ENCODE results near the gene BRF1. TPM values are rescaled to one million over a fixed set of nuclear protein-coding genes. Genes with fewer than 3 reads are reported as not detected.

BRF1 gene
- total RNA-seq, 4 donors from 2014 or later = 25.2 to 35.6 (median 30.9) TPM

DNA sequence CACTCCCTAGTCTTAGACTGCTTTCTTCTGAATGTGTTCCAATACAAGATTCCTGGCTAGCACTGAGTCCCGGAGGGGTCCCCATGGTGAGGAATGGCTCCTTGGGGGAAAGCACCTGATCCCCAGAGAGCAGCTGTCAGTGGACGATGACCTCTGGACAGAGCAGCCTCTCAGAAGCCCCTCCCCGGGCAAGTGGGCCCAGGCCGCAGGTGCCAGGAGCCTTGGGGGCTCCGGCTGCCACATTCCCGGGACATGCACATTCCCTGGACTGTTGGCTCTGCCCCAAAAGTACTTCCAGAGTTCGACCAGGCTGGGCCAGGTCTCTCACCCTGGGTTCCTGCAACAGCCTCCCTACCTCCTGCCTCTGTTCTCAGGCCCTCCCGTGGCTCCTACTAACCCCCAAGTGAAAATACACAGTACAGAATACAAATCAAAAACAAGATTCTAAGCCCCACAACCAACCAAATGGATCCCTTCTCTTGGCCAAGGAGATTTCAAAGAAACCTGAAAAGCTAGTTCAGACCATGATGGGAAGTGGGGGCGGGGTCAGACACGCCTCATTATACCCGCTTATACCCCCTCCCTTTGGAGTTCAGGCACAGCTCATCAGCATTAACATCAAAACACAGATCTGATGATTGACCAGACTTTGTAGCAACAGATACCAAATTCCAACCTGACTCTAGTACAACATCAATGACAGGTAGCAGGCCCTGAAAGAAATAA is 75.8 kb downstream of the BRF1 start:
- Histone ChIP-seq H3K36me3 (peaks cover 0 to 83% of the 10 kb centered on the region in 2 donors), H3K9me3 (no peaks in the 10 kb centered on the region), H3K4me1 (peaks cover 0 to 12% (median 0%) of the 10 kb centered on the region in 3 donors), H3K27me3 (no peaks in the 10 kb centered on the region), H3K4me3 (no peak overlapping the region), H3K27ac (no peak overlapping the region)
- WGBS, 2 donors (ENCODE audit: low coverage in 1 of 2) = 73 to 98% methylated on average over 3 to 4 of the region's 11 CpGs
- no peak for ATAC-seq
- no peak for TF ChIP-seq POLR2AphosphoS5 (IDR thresholded peaks at IDR 0.05)
- no peak for TF ChIP-seq EP300 (IDR thresholded peaks at IDR 0.05)
- TF ChIP-seq, protein P1, sequence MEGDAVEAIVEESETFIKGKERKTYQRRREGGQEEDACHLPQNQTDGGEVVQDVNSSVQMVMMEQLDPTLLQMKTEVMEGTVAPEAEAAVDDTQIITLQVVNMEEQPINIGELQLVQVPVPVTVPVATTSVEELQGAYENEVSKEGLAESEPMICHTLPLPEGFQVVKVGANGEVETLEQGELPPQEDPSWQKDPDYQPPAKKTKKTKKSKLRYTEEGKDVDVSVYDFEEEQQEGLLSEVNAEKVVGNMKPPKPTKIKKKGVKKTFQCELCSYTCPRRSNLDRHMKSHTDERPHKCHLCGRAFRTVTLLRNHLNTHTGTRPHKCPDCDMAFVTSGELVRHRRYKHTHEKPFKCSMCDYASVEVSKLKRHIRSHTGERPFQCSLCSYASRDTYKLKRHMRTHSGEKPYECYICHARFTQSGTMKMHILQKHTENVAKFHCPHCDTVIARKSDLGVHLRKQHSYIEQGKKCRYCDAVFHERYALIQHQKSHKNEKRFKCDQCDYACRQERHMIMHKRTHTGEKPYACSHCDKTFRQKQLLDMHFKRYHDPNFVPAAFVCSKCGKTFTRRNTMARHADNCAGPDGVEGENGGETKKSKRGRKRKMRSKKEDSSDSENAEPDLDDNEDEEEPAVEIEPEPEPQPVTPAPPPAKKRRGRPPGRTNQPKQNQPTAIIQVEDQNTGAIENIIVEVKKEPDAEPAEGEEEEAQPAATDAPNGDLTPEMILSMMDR (IDR thresholded peaks at IDR 0.05) = no peak
- TF ChIP-seq POLR2A (IDR thresholded peaks at IDR 0.05) = no peak

GRCh38 chr14:105223770-105224544 is 76.8 kb downstream of the BRF1 start:
- H3K9me3 ChIP-seq = no peaks in the 10 kb centered on the region
- H3K27ac ChIP-seq = no peak overlapping the region
- no peaks in the 10 kb centered on the region for H3K27me3 ChIP-seq
- no peak for ATAC-seq
- peaks cover 0 to 12% (median 0%) of the 10 kb centered on the region in 3 donors for H3K4me1 ChIP-seq
- peaks cover 0 to 94% of the 10 kb centered on the region in 2 donors for H3K36me3 ChIP-seq
- TF ChIP-seq POLR2A (IDR thresholded peaks at IDR 0.05) (no peak), POLR2AphosphoS5 (IDR thresholded peaks at IDR 0.05) (no peak), EP300 (IDR thresholded peaks at IDR 0.05) (no peak)
- TF ChIP-seq, protein P1 (IDR thresholded peaks at IDR 0.05) = no peak
- 88 to 93% methylated on average over 12 to 15 of the region's 15 CpGs for WGBS, 2 donors (ENCODE audit: low coverage in 1 of 2)
- H3K4me3 ChIP-seq = no peak overlapping the region

DNA sequence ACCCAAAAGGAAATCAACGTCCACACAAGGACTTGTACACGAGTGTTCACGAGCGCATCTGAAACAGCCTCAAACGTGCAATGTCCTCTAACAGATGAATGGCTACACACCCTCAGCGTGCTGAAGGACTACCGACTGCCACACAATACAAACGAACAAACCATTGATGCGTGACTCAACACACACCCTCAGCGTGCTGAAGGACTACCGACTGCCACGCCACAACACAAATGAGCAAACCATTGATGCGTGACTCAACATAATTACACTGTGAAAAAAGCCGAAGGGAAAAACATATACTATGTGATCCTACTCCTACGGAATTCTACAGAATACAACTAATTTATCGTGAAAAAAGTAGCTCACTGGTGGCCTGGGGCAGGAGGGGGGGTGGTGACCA is 77.5 kb downstream of the BRF1 start:
- 88 to 95% methylated on average over 15 to 16 of the region's 16 CpGs for WGBS, 2 donors (ENCODE audit: low coverage in 1 of 2)
- no peak overlapping the region for H3K27ac ChIP-seq
- H3K36me3 ChIP-seq = peaks cover 0 to 96% of the 10 kb centered on the region in 2 donors
- no peak for ATAC-seq
- no peaks in the 10 kb centered on the region for H3K9me3 ChIP-seq
- H3K27me3 ChIP-seq = no peaks in the 10 kb centered on the region
- no peak for TF ChIP-seq POLR2AphosphoS5 (IDR thresholded peaks at IDR 0.05)
- TF ChIP-seq, protein P1 (IDR thresholded peaks at IDR 0.05) = no peak
- TF ChIP-seq EP300 (IDR thresholded peaks at IDR 0.05) = no peak
- TF ChIP-seq POLR2A (IDR thresholded peaks at IDR 0.05) = no peak
- no peak overlapping the region for H3K4me3 ChIP-seq
- H3K4me1 ChIP-seq = peaks cover 0 to 12% (median 0%) of the 10 kb centered on the region in 3 donors

DNA sequence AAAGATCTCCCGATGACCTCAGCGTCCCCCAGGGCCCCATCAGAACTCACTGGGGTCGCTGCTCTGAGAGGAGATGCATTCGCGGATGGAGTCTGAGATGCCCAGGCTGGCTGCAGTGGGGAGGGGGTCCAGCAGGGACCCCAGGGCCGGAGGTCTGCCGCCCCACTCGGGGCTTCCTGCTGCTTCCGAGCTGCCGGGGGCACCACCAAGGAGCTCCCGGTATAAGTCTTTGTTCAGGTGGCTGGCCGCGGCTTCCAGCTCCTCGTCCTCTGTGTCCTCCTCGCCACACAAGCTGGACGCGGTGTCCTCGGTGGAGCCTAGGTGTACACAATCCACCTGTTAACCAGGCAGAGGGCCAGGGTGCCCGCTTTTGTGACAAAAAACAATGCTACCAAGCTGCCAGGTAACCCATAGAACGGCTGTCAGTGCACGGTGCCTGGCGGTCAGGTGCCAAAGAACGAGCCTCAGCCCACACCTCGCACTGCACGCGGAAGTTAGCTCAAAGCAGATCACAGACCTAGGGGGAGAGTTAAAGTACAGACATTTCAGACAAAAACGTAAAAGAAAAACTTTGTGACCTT is 79.1 kb downstream of the BRF1 start:
- WGBS, 2 donors (ENCODE audit: low coverage in 1 of 2) = 85 to 93% methylated on average over 3 to 9 of the region's 27 CpGs
- H3K36me3 ChIP-seq = peaks cover 0 to 97% of the 10 kb centered on the region in 2 donors
- no peak for ATAC-seq
- H3K9me3 ChIP-seq = no peaks in the 10 kb centered on the region
- peaks cover 0 to 12% (median 0%) of the 10 kb centered on the region in 3 donors for H3K4me1 ChIP-seq
- no peaks in the 10 kb centered on the region for H3K27me3 ChIP-seq
- H3K4me3 ChIP-seq = no peak overlapping the region
- TF ChIP-seq POLR2AphosphoS5 (IDR thresholded peaks at IDR 0.05) (no peak), POLR2A (IDR thresholded peaks at IDR 0.05) (no peak), EP300 (IDR thresholded peaks at IDR 0.05) (no peak)
- TF ChIP-seq, protein P1 (IDR thresholded peaks at IDR 0.05) = no peak
- peak overlapping the region in 1 of 4 donors; percentile 15 for H3K27ac ChIP-seq
